HepG2 (cell line): ENCODE results near the gene IL32. TPM values are rescaled to one million over a fixed set of nuclear protein-coding genes. Genes with fewer than 3 reads are reported as not detected.
A peak's percentile ranks its signal among the peaks of the same experiment; 100 is the strongest.

Source experiments
- AHR ChIP-seq: IDR thresholded peaks from 2 replicates; pipeline ENCODE4 v1.6.1; 2018; ENCODE audit warnings: missing genetic modification reagents, missing compliant biosample characterization
- ARID5B ChIP-seq: IDR thresholded peaks from 2 replicates; pipeline ENCODE4 v1.4.0; 2020; ENCODE audit warnings: mild to moderate bottlenecking, missing genetic modification reagents
- CBX5 ChIP-seq: sonication (generic); formaldehyde crosslinking; IDR thresholded peaks from 2 replicates; pipeline ENCODE4 v1.4.0; 2020; ENCODE audit warnings: missing genetic modification reagents, borderline replicate concordance
- GLMP ChIP-seq: sonication (generic); formaldehyde crosslinking; IDR thresholded peaks from 2 replicates; pipeline ENCODE4 v1.9.0; 2021; ENCODE audit warnings: missing genetic modification reagents, mild to moderate bottlenecking, borderline replicate concordance
- KDM5B ChIP-seq: sonication (generic); formaldehyde crosslinking; IDR thresholded peaks from 2 replicates; pipeline ENCODE4 v1.4.0; 2020; ENCODE audit warnings: missing genetic modification reagents, mild to moderate bottlenecking, borderline replicate concordance
- MAFF ChIP-seq: IDR thresholded peaks from 2 replicates; pipeline ENCODE4 v1.6.1; 2011; ENCODE audit warnings: low read depth, low read length, improper control_type of control experiment
- MED1 ChIP-seq: sonication (generic); formaldehyde crosslinking; IDR thresholded peaks from 2 replicates; pipeline ENCODE4 v1.4.0; 2020; ENCODE audit warnings: missing genetic modification reagents
- MYNN ChIP-seq: sonication (generic); formaldehyde crosslinking; IDR thresholded peaks from 2 replicates; pipeline ENCODE4 v1.4.0; 2020; ENCODE audit warnings: mild to moderate bottlenecking, low read depth, missing genetic modification reagents
- PTBP1 ChIP-seq: fragments of 200-400 bp; formaldehyde crosslinking; IDR thresholded peaks from 2 replicates; pipeline ENCODE4 v1.6.1; 2018; ENCODE audit warnings: low read length, low read depth; ENCODE audit not compliant: poor library complexity, severe bottlenecking
- REPIN1 ChIP-seq: sonication (generic); formaldehyde crosslinking; IDR thresholded peaks from 2 replicates; pipeline ENCODE4 v1.8.0; 2022; ENCODE audit warnings: missing genetic modification reagents, low read depth, mild to moderate bottlenecking, borderline replicate concordance
- TCF7 ChIP-seq: sonication (generic); IDR thresholded peaks from 2 replicates; pipeline ENCODE4 v1.6.1; 2016; ENCODE audit warnings: antibody characterized with exemption, low read depth
- TOPORS ChIP-seq: sonication (generic); formaldehyde crosslinking; IDR thresholded peaks from 2 replicates; pipeline ENCODE4 v1.8.0; 2023; ENCODE audit warnings: mild to moderate bottlenecking, missing genetic modification reagents
- ZNF251 ChIP-seq: sonication (generic); formaldehyde crosslinking; IDR thresholded peaks from 2 replicates; pipeline ENCODE4 v1.9.0; 2021; ENCODE audit warnings: mild to moderate bottlenecking, missing genetic modification reagents
- ZNF564 ChIP-seq: sonication (generic); formaldehyde crosslinking; IDR thresholded peaks from 2 replicates; pipeline ENCODE4 v1.8.1; 2023; ENCODE audit warnings: mild to moderate bottlenecking, missing genetic modification reagents
- ZNF761 ChIP-seq: sonication (generic); formaldehyde crosslinking; conservative IDR thresholded peaks from 2 replicates; pipeline ENCODE4 v1.4.0; 2020; ENCODE audit warnings: mild to moderate bottlenecking, missing genetic modification reagents
- ZNF790 ChIP-seq: sonication (generic); formaldehyde crosslinking; IDR thresholded peaks from 2 replicates; pipeline ENCODE4 v1.8.0; 2022; ENCODE audit warnings: missing genetic modification reagents, mild to moderate bottlenecking, borderline replicate concordance
- polyA plus RNA-seq, 8 experiments: library from polyadenylated mRNA; depleted of rRNA in 3 of 8; stranded (reverse) in 7 of 8; unstranded in 1 of 8; fragments of >200 nt; fragmentation: Illumina TruSeq in 4 of 8; extraction: Trizol in 4 of 8; gene quantifications; 2 replicates each; pipeline versions ENCODE4 v1.2.1 to v1.2.3, GENCODE V29; 2011 to 2016; ENCODE audit warnings: low read depth in 4 of 8, missing spikeins in 1 of 8, mixed read lengths in 1 of 8; ENCODE audit not compliant: insufficient read depth in 1 of 8
- total RNA-seq, 5 experiments: library from RNA; depleted of rRNA; stranded (reverse); fragments of >200 nt; fragmentation: Illumina TruSeq; extraction: Trizol; gene quantifications; 2 replicates each; pipeline ENCODE4 v1.2.3, GENCODE V29; 2016; ENCODE audit warnings: low read depth in 1 of 5
- TF ChIP-seq, protein P1 (sequence below): sonication (generic); formaldehyde crosslinking; IDR thresholded peaks from 2 replicates; pipeline ENCODE4 v1.5.1; 2020; ENCODE audit warnings: mild to moderate bottlenecking, missing genetic modification reagents, moderate library complexity
- TF ChIP-seq, protein P2 (sequence below): sonication (generic); formaldehyde crosslinking; IDR thresholded peaks from 2 replicates; pipeline ENCODE4 v1.8.0; 2022; ENCODE audit warnings: missing genetic modification reagents, mild to moderate bottlenecking, inconsistent platforms, borderline replicate concordance

Gene IL32
- total and polyA plus RNA-seq, 2 of the 13 experiments (the other 11 are each of a cell fraction or from before 2014, with no cell fraction given), result 115 to 165 TPM

DNA sequence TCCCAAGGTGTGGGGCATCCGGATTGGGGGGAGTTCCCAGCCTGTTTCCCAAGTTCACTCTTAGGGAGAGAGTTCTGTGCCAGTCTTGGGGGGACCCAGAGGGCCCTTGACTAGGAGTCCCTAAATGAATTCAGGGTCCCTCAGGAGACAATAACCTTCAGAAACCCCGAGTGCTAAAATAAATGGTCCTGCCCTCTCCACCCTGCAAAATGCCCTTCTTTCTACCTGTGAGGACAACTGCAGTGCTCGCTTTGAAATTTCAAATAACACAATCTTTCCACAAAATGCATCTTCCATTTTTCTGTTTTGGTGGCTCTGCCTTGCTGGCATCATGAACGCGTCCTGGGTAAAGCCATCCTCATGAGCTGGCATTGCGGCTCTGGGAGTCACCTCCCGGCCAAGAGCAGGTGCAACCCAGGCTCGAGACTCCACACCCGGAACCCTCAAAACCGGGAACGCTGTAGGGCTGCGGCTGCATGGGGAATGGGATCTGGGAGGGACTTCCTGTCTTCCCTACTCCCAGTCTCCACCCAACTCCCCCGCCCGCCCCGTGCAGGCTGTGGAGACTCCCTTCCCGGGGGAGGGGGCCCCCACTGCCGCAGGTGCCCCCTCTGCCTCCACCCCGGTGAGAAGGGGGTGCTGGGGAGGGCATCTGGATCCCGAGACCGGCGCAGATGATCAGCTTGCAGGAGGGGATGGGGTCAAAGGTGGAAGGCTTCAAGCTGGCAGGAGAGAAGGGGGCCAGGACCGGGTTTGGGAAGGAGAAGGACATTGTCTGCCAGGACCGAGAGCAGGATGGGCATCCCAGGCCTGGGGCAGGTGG is 46.8 kb downstream of the IL32 start, which contains the start of gene ZNF205 (continued):
- TF ChIP-seq ARID5B (CRISPR knock-in tag), result peak; percentile 32; the same call in 1 of the 2 replicates
- TF ChIP-seq, protein P1, sequence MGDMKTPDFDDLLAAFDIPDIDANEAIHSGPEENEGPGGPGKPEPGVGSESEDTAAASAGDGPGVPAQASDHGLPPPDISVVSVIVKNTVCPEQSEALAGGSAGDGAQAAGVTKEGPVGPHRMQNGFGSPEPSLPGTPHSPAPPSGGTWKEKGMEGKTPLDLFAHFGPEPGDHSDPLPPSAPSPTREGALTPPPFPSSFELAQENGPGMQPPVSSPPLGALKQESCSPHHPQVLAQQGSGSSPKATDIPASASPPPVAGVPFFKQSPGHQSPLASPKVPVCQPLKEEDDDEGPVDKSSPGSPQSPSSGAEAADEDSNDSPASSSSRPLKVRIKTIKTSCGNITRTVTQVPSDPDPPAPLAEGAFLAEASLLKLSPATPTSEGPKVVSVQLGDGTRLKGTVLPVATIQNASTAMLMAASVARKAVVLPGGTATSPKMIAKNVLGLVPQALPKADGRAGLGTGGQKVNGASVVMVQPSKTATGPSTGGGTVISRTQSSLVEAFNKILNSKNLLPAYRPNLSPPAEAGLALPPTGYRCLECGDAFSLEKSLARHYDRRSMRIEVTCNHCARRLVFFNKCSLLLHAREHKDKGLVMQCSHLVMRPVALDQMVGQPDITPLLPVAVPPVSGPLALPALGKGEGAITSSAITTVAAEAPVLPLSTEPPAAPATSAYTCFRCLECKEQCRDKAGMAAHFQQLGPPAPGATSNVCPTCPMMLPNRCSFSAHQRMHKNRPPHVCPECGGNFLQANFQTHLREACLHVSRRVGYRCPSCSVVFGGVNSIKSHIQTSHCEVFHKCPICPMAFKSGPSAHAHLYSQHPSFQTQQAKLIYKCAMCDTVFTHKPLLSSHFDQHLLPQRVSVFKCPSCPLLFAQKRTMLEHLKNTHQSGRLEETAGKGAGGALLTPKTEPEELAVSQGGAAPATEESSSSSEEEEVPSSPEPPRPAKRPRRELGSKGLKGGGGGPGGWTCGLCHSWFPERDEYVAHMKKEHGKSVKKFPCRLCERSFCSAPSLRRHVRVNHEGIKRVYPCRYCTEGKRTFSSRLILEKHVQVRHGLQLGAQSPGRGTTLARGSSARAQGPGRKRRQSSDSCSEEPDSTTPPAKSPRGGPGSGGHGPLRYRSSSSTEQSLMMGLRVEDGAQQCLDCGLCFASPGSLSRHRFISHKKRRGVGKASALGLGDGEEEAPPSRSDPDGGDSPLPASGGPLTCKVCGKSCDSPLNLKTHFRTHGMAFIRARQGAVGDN (CRISPR knock-in tag), result peak; percentile 80
- TF ChIP-seq GLMP (CRISPR knock-in tag), result no peak
- TF ChIP-seq ZNF761, result 0 out of 2 replicates have a peak, but pooled peaks have one; percentile 46
- TF ChIP-seq AHR (CRISPR knock-in tag), result 0 out of 2 replicates have a peak, but pooled peaks have one; percentile 17
- TF ChIP-seq, protein P2, sequence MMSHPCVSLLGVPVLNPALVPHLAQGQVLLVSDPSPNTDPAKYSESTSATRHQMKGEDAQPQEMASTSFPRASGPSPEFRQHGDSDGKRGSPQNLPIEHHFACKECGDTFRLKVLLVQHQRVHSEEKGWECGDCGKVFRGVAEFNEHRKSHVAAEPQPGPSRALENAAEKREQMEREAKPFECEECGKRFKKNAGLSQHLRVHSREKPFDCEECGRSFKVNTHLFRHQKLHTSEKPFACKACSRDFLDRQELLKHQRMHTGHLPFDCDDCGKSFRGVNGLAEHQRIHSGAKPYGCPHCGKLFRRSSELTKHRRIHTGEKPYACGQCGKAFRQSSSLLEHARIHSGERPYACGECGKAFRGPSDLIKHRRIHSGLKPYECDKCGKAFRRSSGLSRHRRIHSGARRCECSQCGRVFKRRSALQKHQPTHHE (CRISPR knock-in tag), result peak; percentile 55; the same call in 1 of the 2 replicates
- TF ChIP-seq ZNF564 (CRISPR knock-in tag), result no peak
- TF ChIP-seq MYNN (CRISPR knock-in tag), result no peak
- TF ChIP-seq MED1 (CRISPR knock-in tag), result peak; percentile 71
- no peak for TF ChIP-seq TOPORS (CRISPR knock-in tag)
- TF ChIP-seq PTBP1, result no peak
- TF ChIP-seq TCF7, result no peak
- no peak; the same call in 1 of the 2 replicates for TF ChIP-seq ZNF790
- TF ChIP-seq REPIN1 (CRISPR knock-in tag), result no peak; the same call in 1 of the 2 replicates
- TF ChIP-seq ZNF251 (CRISPR knock-in tag), result no peak
- no peak for TF ChIP-seq MAFF
- TF ChIP-seq KDM5B, result peak; percentile 84; the same call in 1 of the 2 replicates
- TF ChIP-seq CBX5 (CRISPR knock-in tag), result peak; percentile 66; the same call in 1 of the 2 replicates
